GM12873 (cell line): ENCODE measurements around the gene DAB2.

ENCODE experiments used
- TF ChIP-seq, protein P1 (sequence below): IDR thresholded peaks from 2 replicates; pipeline ENCODE4 v1.5.1; 2012; ENCODE audit warnings: low read depth, mild to moderate bottlenecking, moderate library complexity, low read length, control low read depth; ENCODE audit not compliant: insufficient read depth; ENCODE audit errors: missing control alignments

The DAB2 gene

GRCh38 chr5:39465843-39466242, 41.1 kb upstream of the DAB2 start:
- TF ChIP-seq, protein P1, sequence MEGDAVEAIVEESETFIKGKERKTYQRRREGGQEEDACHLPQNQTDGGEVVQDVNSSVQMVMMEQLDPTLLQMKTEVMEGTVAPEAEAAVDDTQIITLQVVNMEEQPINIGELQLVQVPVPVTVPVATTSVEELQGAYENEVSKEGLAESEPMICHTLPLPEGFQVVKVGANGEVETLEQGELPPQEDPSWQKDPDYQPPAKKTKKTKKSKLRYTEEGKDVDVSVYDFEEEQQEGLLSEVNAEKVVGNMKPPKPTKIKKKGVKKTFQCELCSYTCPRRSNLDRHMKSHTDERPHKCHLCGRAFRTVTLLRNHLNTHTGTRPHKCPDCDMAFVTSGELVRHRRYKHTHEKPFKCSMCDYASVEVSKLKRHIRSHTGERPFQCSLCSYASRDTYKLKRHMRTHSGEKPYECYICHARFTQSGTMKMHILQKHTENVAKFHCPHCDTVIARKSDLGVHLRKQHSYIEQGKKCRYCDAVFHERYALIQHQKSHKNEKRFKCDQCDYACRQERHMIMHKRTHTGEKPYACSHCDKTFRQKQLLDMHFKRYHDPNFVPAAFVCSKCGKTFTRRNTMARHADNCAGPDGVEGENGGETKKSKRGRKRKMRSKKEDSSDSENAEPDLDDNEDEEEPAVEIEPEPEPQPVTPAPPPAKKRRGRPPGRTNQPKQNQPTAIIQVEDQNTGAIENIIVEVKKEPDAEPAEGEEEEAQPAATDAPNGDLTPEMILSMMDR, result no peak

DNA sequence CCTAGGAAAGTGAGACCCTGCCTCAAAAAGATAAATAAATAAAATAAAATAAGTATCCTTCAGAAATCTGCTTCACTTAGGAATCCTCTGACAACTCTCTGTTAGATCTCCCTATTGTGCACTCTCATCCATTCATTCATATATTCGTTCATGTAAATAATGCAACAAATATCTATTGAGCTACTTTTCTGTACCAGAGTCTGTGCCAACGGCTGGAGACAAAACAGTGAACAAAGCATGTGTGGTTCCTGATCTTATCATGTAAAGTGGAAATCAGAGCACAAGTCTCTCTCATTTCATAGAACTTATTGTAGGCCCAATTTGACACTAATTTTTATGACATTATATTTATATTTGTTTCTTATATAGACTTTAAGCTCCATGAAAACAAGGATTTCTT, 40.3 kb upstream of the DAB2 start:
- TF ChIP-seq, protein P1, result no peak

DNA sequence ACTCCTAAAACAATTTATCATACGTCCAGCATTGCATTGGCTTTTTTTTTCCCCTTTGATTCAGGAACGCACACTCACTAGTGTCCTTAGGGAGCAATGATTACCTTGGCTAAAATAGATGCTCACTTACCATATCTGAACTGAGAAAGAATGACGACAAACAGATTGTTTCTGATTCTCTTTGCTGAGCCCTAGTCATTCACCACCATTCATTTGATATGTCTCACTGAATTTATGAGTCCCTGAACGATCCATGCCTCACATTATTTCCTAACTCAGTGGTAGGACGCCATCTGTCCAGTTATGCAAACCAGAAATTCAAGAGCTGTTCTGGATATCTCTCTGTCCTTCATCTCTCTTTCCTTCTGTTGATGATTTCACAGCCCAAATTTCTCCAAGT, 39.3 kb upstream of the DAB2 start:
- TF ChIP-seq, protein P1, result no peak

DNA sequence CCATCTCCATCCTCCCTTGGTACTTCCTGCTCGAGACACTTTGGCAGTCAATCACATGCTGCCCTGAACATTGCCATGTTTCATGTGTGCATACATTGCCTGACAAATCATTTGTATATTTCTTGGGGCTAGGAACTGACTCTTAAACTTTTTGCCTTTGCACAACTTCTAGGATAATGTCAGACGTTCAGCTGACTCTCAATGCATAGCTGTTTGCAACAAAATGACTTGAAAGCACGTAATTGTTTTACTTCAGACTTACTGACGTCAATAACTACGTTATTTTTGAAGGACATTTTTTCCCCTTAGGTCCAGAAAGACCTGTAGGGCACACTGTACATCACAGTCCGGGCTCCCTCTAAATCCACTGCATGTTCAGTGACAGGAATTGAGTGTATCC, 37.4 kb upstream of the DAB2 start:
- TF ChIP-seq, protein P1, result no peak

DNA sequence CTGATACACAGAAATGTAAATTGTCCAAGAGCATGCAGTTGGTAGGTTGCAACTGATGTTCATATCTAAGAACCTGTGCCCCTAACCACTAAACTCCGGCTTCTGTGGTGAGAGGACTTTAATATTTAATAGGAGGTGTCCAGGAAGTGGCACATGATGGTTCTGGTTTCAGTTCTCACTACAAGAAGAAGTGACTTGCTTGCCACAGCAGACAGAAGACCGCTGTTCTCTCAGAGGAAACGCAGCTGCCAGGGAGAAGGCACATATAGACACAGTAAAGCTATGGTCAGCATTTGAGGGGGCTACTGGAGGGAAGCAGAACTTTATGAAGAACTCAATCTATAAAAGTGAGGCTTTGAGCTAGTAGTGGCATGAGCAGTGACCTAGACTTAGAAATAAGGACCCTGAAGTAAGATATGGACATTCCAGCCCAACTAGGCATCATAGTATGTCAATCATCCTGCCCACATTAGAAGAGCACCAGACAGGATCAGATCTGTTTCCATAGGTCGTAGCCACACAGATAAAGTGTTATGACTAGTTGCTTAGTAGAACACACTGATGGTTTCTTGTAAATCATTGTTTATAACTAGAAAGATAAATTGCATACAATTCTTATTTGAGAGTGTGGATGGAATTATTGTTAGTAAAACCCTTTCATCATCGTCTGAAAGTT, 36.4 kb upstream of the DAB2 start:
- TF ChIP-seq, protein P1, result no peak

DNA sequence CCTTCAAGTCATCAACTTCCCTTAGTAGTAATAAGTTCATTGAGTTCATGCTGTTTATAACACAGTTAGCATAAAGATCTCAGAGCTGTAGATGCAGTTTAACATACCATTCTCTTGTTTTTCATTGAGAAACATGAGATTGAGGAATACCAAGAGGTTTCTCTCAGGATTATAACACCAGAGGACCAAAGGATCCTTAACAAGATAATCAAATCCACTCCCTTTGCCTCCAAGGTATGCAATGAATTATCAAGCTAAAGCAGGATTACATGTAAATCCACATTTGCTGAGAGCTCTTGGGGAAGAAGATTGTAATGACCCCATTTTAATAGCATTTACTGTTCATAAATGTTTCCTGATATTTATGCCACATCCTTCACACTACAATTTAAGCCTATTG, 35.1 kb upstream of the DAB2 start:
- TF ChIP-seq, protein P1, result no peak

DNA sequence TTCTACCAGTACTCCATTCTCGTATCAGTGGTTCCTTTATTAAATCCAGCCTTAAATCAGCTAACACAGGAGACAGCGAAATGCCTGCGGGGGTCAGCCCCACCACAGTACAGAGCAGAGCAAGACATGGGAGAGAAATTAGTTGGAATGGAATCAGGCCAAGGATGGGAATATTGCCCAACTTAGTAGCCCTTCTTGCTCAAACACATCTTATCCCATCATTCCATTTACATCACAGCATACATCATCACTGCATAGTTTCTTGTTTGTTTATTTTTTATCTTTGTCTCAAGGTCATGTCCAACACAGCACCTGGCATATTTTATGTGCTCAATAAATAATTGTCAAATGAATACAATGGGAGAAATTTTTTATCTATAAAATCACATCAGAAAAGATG, 34.3 kb upstream of the DAB2 start:
- TF ChIP-seq, protein P1, result no peak
